Suprapubic skin (tissue), 4 donors: ENCODE data around the gene TCEAL3. TPM values are rescaled to one million over a fixed set of nuclear protein-coding genes. Genes with fewer than 3 reads are reported as not detected.

Experiments
- DNase-seq, 2 donors: peaks; one replicate each; pipeline ENCODE4 v3.0.0-alpha.2; 2019; ENCODE audit warnings: low spot score in 2 of 2
- H3K27ac ChIP-seq: fragments of 200-600 bp; sonication (generic); one replicate; pipeline ENCODE4 v1.5.1; 2019
- H3K27me3 ChIP-seq: fragments of 200-600 bp; sonication (generic); one replicate; pipeline ENCODE4 v1.5.1; 2019
- H3K36me3 ChIP-seq: fragments of 200-600 bp; sonication (generic); one replicate; pipeline ENCODE4 v1.5.1; 2019
- H3K4me1 ChIP-seq: fragments of 200-600 bp; sonication (generic); one replicate; pipeline ENCODE4 v1.5.1; 2019
- H3K4me3 ChIP-seq: fragments of 200-600 bp; sonication (generic); one replicate; pipeline ENCODE4 v1.5.1; 2019; ENCODE audit warnings: mild to moderate bottlenecking
- H3K9me3 ChIP-seq: fragments of 200-600 bp; sonication (generic); one replicate; pipeline ENCODE4 v1.5.1; 2019
- EP300 ChIP-seq: sonication (generic); formaldehyde crosslinking; IDR thresholded peaks from one replicate; pipeline ENCODE4 v1.6.1; 2017; ENCODE audit warnings: antibody characterized with exemption
- POLR2A ChIP-seq, 2 donors: fragments of 450-650 bp; IDR thresholded peaks; one replicate each; pipeline ENCODE4 v1.6.1; 2017; ENCODE audit warnings: antibody characterized with exemption in 2 of 2, mild to moderate bottlenecking in 2 of 2, moderate library complexity in 2 of 2
- POLR2AphosphoS5 ChIP-seq, 3 donors: sonication (generic); formaldehyde crosslinking; IDR thresholded peaks; one replicate each; pipeline ENCODE4 v1.6.1; 2017; ENCODE audit warnings: antibody characterized with exemption in 3 of 3
- WGBS: methylation state at CpG from one replicate; pipeline ENCODE4 v1.1.5; 2018; 5-methylcytosine and 5-hydroxymethylcytosine counted together
- total RNA-seq, 4 donors: library from RNA; depleted of rRNA; stranded (reverse); fragments of >200 nt; gene quantifications; one replicate each; pipeline ENCODE4 v1.1.0, GENCODE V29; 2016
- TF ChIP-seq, protein P1 (sequence below), 2 donors: fragments of 200-600 bp in 1 of 2; fragments of 450-650 bp in 1 of 2; sonication (generic) in 1 of 2; IDR thresholded peaks; one replicate each; pipeline ENCODE4 v1.5.1; 2016 to 2019; ENCODE audit warnings: antibody characterized with exemption in 2 of 2, mild to moderate bottlenecking in 1 of 2, moderate library complexity in 1 of 2

Gene TCEAL3
- total RNA-seq, 4 donors from 2014 or later, result 9.2 to 18.3 (median 13.8) TPM

DNA sequence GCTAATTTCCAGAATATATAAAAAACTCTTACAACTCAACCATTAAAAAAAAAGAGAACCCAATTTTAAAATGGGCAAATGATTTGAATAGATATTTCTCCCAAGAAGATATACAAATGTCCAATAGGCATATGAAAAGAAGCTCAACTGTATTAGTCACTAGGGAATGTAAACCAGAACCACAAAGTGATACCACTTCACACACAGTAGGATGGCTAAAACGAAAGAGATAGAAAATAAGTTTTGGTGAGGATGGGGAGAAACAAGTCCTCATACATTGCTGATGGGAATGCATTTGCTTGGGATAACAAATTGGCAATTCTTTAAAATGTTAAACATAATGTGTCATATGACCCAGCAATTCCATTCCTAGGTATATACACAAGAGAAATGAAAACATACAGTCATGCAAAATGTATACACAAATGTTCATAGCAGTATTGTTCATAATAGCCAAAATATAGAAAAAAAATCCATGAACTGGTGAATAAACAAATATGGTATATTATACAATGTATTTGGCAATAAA lies 5.7 kb downstream of the TCEAL3 start:
- Histone ChIP-seq H3K36me3 (no peaks in the 10 kb centered on the region), H3K27ac (no peak overlapping the region), H3K9me3 (no peaks in the 10 kb centered on the region), H3K4me3 (no peak overlapping the region), H3K27me3 (no peaks in the 10 kb centered on the region), H3K4me1 (peaks cover 4% of the 10 kb centered on the region)
- DNase-seq, result no peak
- no peak for TF ChIP-seq POLR2AphosphoS5 (IDR thresholded peaks at IDR 0.05)
- no peak for TF ChIP-seq EP300
- no peak for TF ChIP-seq POLR2A (IDR thresholded peaks at IDR 0.05)
- TF ChIP-seq, protein P1, sequence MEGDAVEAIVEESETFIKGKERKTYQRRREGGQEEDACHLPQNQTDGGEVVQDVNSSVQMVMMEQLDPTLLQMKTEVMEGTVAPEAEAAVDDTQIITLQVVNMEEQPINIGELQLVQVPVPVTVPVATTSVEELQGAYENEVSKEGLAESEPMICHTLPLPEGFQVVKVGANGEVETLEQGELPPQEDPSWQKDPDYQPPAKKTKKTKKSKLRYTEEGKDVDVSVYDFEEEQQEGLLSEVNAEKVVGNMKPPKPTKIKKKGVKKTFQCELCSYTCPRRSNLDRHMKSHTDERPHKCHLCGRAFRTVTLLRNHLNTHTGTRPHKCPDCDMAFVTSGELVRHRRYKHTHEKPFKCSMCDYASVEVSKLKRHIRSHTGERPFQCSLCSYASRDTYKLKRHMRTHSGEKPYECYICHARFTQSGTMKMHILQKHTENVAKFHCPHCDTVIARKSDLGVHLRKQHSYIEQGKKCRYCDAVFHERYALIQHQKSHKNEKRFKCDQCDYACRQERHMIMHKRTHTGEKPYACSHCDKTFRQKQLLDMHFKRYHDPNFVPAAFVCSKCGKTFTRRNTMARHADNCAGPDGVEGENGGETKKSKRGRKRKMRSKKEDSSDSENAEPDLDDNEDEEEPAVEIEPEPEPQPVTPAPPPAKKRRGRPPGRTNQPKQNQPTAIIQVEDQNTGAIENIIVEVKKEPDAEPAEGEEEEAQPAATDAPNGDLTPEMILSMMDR (IDR thresholded peaks at IDR 0.05), result no peak
- 59% methylated on average over 1 of the region's 1 CpG for WGBS

DNA sequence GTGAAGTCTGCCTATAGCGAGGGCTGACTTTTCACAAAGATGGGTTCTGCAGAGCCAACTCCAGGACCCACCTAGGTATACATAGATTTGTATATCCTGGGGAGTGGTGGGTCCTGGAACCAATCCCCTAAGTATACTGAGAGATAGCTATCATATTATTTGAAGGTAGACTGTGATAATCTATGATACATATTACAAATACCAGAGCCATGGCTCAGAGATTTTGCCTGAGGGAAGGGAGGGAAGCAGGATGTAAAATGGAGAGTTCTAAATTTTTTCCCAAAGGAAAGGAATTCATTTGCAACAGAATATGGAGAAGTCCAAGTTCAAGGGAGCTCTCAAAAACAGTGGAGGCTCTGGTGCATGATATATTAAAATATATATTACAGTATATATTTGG lies 7.2 kb downstream of the TCEAL3 start:
- no peak for DNase-seq
- Histone ChIP-seq H3K27me3 (no peaks in the 10 kb centered on the region), H3K9me3 (no peaks in the 10 kb centered on the region), H3K4me1 (no peaks in the 10 kb centered on the region), H3K36me3 (no peaks in the 10 kb centered on the region), H3K4me3 (no peak overlapping the region), H3K27ac (no peak overlapping the region)
- 59% methylated on average over 1 of the region's 1 CpG for WGBS
- TF ChIP-seq EP300 (no peak), POLR2A (IDR thresholded peaks at IDR 0.05) (no peak)

DNA sequence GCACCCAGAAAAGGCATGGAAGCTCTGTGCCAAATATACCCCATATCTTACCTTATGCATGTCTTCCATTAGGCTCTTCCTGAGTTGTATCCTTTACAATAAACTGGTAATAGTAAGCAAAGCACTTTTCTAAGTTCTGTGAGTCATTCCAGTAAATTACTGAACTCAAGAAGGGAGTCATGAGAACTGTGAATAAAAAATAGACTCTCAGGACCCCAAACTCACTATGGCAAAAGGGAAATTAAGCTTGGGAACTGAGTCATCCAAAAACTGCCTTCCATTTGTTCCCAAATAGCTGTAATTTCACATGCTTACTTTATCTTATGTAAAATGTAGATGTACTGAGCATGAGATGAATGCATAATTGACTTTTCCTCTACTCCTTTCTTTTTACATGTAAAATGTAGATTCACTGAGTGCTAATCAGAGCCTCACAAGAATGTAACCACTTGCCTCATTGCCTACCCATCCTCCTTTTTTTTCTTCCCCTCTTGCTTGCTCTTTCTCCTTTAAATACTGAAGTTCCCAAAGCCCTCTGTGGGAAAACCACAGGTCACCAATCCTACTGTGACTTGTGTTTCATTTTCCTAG lies 8.1 kb downstream of the TCEAL3 start:
- TF ChIP-seq POLR2A (IDR thresholded peaks at IDR 0.05) (no peak), POLR2AphosphoS5 (IDR thresholded peaks at IDR 0.05) (no peak), EP300 (no peak)
- TF ChIP-seq, protein P1 (IDR thresholded peaks at IDR 0.05), result no peak
- H3K36me3 ChIP-seq, result no peaks in the 10 kb centered on the region
- H3K27ac ChIP-seq, result no peak overlapping the region
- no peaks in the 10 kb centered on the region for H3K9me3 ChIP-seq
- no peaks in the 10 kb centered on the region for H3K4me1 ChIP-seq
- H3K4me3 ChIP-seq, result no peak overlapping the region
- H3K27me3 ChIP-seq, result no peaks in the 10 kb centered on the region
- DNase-seq, result no peak

DNA sequence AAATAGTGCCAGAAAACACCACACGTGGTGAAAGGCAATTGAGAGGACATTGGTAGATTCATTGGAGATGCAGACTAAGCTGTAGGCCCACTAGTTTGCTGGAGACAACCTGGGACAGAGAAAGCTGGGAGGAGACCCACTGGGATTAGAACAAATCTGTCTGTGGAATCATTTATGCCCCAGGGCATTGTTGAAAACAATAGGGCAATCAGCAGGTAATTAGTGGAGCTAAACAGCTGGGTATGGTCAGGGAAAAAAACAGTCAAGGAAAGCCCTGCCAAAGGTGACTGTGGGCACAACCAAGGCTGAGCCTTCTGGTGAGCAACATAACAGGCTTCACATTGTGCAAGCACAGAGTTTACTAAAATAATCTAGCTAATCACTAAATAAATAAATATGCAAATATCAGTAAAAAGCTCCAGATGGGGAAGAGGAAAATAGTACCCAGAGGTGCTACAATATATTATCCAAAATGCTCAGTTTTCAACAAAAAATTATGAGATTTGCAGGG lies 9.0 kb downstream of the TCEAL3 start:
- Histone ChIP-seq H3K4me3 (no peak overlapping the region), H3K36me3 (no peaks in the 10 kb centered on the region), H3K4me1 (no peaks in the 10 kb centered on the region), H3K27ac (no peak overlapping the region), H3K27me3 (no peaks in the 10 kb centered on the region), H3K9me3 (no peaks in the 10 kb centered on the region)
- TF ChIP-seq, protein P1 (IDR thresholded peaks at IDR 0.05), result no peak
- TF ChIP-seq POLR2AphosphoS5 (IDR thresholded peaks at IDR 0.05) (no peak), POLR2A (IDR thresholded peaks at IDR 0.05) (no peak), EP300 (no peak)
- no peak for DNase-seq
- 29% methylated on average over 1 of the region's 1 CpG for WGBS

DNA sequence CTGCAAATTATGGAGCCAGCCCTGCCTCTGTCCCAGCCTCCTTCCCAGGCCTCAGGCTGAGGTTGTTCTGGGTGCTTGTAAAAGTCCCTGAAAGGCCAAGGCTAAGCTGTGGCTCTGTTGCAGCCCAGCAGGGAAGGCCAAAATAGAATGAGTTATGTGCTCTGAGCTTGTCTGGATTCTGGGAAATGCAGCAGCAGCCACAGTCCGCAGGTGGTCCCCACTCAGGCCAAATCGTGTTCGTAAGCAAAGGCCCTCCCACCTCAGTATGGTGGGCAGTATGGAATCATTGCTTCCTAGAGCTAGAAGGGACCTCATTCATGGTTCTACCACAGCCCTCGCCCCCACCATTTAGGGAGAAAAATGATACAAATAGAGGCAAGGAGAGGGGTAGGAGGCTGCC lies 16.3 kb downstream of the TCEAL3 start:
- H3K36me3 ChIP-seq, result no peaks in the 10 kb centered on the region
- no peaks in the 10 kb centered on the region for H3K27me3 ChIP-seq
- no peak for DNase-seq
- 55% methylated on average over 4 of the region's 4 CpGs for WGBS
- H3K4me3 ChIP-seq, result no peak overlapping the region
- peaks cover 4% of the 10 kb centered on the region for H3K4me1 ChIP-seq
- no peaks in the 10 kb centered on the region for H3K9me3 ChIP-seq
- TF ChIP-seq EP300 (no peak), POLR2A (IDR thresholded peaks at IDR 0.05) (no peak)
- TF ChIP-seq, protein P1 (IDR thresholded peaks at IDR 0.05), result no peak
- H3K27ac ChIP-seq, result peak overlapping the region; percentile 59

DNA sequence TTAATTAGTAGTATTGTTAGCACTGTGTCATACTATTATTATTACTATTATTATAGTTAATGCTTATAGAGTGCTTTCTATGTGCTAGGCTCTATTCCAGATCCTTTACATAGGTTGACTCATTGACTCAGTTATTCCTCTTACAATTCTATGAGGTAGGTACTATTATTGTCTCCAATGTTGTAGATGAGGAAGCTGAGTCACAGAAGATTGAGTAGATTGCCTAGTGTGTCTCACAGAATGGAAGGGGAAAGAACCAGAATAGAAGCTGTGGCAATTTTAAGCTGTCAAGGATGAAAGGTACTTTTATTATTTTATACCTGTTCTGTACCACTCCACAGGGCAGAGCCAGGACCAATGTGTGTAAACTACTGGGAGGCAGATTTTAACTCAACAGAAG lies 19.1 kb downstream of the TCEAL3 start:
- TF ChIP-seq POLR2AphosphoS5 (IDR thresholded peaks at IDR 0.05), result no peak
- TF ChIP-seq EP300, result no peak
- TF ChIP-seq, protein P1 (IDR thresholded peaks at IDR 0.05), result no peak
- no peak for TF ChIP-seq POLR2A (IDR thresholded peaks at IDR 0.05)
- no peak overlapping the region for H3K27ac ChIP-seq
- no peaks in the 10 kb centered on the region for H3K27me3 ChIP-seq
- H3K36me3 ChIP-seq, result no peaks in the 10 kb centered on the region
- H3K9me3 ChIP-seq, result no peaks in the 10 kb centered on the region
- no peak for DNase-seq
- no peak overlapping the region for H3K4me3 ChIP-seq
- H3K4me1 ChIP-seq, result peaks cover 10% of the 10 kb centered on the region
